NCI-H2107 (cell line): ENCODE results near the gene ZNF436.

Source experiments
- DNase-seq: peaks from one replicate; lab custom pipeline; 2025; lab: John Stamatoyannopoulos, UW

The ZNF436 gene

DNA sequence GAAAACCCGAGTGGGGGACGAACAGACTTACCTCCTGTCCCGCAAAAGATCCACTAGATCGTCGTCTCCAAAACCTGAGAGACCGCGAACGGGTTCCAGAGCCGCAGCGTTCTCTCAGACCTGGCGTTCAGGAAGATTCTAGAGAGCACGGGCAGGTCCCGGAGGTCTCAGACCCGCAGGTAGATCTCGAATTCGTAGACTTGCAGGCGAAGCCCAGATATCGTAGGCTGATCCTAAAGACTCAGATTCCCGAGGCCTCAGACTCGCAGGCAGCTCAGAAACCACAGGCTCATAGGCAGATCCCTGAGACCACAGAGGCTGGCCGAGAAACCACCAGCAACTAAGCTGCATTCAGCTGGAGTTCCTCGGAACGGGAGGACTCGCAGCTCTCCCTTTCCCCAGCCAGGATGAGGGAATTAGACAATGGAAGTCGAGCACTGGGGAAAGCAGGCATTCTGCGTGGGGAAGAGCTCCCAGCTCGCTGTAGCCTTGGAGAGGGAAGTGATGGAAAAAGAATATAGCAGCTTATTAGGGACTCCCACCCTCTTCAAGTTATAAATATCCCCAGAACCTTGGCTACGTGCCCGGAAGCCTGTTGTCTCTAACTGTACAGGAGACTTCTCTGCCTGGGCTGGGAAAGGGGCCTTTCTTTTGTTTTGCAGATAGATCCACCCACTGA, at the start of gene ZNF436:
TSS of gene ZNF436 (minus strand) at position 502 of the 679 bp plus-strand sequence. CDS start 1,831 bp downstream, outside the sequence.
- DNase-seq: peak; percentile 92

DNA sequence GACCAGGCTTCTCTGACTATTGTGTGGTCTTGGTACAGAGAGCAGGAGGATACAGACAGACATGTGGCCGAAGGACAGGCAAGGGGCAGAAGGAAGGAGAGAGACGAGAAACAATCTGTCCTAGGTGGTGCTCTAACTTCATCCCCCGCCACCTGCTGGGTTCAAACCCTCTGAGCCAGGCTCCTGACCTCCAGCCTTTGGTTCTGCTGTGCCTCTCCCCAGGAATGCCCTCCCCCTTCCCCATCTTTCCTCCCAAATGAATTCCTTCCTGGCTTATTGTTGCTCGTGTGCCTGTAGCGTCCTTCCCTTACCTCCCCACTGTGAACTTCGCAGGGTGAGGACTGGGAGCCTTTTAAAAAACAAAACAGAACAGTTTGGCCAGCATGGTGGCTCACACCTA, 49.5 kb upstream of the ZNF436 start:
- no peak for DNase-seq

DNA sequence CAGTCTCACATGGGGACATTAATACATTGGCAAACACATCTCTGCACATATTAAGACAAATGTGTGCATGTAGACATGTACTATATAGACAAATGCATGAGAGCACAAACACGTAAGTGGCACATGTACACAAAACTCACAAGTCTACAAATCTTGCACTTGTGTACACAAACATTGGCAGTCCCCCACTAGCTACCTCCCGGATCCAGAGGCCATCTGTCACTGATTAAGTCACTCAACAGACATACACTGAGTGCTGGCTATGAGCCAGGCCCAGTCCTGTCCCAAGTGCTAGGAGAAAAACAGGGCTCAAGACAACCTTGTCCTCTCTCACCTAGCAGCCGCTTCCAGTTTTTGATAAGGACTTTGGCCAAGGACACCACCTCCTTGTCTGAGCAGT, 47.9 kb upstream of the ZNF436 start:
- no peak for DNase-seq

DNA sequence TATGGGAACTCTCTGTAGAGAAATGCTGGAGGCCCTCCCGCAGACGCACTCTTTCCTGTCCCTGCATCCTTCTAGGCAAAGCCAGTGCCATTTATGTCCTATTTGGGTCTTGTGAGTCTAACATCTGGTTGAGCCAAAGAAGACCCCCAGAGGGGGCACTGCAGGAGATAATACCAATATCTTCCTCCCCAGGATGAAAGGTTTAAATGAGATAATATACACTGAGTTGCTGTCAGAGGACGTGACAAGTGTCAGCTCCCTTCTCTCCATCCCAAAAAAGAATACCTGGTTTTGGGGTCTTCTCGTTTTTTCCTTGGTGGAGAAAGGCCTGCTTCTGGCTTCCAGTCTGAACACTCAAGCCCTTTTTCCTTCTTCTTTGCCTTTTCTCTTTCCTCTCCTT, 47.3 kb upstream of the ZNF436 start:
- no peak for DNase-seq

DNA sequence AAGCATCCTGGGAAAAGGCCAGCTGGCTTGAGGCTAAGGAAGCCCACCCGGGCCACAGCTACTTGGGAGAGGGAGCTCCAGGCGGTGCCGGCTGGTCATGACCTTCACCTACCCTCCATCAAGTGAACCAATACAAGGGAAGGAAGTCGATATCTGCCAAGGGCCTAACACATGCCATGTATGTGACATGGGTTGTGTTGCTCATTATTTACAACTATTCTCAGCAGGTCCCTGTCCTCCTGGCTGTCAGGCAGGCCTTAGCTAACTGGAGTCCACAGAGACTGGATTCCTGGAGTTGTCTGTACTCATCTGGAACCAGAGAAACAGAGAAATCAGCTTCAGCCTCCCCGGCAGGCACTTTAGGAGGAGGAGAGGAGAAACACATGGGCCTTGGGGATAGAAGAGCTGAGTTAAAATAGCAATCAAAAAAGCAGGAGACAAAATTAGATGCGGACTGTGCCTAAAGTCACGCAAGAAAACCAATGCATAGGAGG, 39.2 kb upstream of the ZNF436 start:
- no peak for DNase-seq

DNA sequence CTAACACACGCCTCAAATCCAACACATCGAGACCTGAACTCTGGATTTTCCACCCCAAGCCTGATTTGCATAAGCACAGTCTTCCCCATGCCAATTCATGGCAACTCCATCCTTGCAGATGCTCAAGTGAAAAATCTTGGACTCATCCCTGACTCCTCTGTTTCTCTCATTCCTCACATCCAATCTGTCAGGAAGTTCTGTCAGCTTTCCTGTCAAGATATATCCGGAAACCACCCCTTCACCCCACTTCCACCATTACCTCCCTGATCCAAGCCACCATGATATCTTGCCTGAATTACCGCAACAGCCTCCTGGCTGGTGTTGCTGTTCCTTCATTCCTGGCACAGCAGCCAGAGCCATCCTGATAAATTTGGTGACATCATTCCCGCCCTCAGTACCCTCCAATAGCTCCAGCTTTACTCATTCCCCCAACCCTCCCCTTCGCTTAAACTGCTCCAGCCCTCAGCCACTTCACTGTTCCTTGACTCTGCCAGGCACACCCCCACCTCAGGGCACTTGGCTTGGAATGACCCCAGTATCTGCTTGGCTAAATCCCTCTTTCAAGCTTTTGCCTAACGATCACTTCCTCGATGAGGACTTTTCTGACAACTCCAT, 37.5 kb upstream of the ZNF436 start:
- no peak for DNase-seq

DNA sequence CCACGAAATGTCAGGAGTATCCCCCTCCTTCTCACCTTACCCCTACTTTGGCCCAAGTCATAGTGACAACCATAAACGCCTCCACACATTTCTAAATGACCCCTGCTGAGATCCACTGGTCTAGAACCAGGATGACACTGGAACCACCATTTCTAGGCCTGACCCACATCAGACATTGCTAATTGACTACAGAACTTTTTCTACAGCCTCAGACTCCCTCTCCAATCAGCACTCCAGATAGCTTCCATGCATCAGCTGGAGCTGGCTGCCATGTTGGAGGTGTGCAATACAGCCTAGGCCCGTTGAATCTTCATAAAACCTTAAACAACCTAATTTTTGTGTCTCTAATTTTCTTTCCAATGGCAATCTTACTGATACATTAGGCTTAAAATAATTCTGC, 36.3 kb upstream of the ZNF436 start:
- DNase-seq: no peak

DNA sequence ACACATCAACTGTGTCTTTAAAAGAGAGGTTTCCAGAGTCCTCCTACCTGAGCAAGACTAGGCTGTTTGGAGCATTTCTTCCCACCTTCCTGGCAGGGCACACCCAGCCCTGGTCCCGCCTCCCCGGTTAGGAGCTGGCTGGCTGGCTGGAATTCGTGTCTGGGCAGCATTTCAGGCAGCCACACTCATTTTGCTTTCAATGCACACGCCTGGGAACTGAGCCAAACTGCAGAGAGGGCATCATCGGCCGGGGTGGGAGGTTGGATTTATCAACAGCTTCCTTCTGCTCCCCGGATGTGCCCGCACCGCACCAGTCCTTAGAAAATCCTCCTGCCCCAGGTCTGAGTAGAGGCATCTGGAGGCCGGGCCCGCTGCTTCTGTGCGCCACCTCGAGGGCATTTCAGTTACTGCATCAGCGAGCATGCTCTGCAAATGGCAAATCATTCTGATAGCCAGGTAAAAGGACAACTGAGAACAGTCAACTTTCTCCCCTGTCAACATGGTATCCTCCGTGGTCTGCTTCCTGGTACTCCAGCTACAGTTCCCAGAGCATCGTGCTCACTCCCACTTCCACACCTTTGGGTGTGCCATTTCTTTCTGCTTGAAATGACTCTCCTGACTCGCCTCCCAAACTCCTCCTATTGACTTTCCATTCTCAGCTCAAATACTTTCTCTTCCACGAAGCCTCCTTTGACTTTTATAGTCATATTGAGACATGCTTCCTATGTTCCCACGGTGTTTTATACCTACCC, 34.3 kb upstream of the ZNF436 start:
- DNase-seq: peak; percentile 98

DNA sequence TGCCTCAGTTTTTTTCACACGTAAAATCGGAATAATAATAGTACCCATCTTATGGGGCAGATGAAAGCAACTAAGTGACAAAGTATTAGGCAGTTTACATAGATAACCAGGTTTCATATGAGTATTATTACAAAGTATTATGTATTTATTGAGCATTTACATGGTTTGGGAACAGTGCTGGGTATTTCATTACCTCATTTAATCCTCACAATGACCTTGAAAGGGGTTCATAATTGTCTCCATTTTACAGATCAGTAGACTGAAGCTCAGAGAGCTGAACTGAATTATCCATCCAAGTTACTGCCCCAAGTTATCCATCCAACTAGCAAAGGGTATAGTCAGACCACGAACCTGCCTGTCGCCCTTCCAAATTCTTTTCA, 33.7 kb upstream of the ZNF436 start:
- no peak for DNase-seq

DNA sequence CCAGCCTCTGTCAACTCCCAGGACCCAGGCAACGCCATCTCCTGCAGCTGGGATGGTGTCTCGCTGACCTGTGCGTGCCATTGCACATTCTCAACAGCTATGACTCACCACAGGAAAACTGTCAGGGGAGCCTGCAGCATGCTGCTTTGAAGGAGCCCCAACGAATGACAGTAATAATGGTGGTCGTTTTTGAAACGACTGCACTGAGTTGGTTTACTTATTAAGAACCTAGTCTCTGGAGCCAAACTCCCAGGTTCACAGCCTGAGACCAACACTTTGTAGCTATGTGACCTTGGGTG, 33.4 kb upstream of the ZNF436 start:
- DNase-seq: no peak

DNA sequence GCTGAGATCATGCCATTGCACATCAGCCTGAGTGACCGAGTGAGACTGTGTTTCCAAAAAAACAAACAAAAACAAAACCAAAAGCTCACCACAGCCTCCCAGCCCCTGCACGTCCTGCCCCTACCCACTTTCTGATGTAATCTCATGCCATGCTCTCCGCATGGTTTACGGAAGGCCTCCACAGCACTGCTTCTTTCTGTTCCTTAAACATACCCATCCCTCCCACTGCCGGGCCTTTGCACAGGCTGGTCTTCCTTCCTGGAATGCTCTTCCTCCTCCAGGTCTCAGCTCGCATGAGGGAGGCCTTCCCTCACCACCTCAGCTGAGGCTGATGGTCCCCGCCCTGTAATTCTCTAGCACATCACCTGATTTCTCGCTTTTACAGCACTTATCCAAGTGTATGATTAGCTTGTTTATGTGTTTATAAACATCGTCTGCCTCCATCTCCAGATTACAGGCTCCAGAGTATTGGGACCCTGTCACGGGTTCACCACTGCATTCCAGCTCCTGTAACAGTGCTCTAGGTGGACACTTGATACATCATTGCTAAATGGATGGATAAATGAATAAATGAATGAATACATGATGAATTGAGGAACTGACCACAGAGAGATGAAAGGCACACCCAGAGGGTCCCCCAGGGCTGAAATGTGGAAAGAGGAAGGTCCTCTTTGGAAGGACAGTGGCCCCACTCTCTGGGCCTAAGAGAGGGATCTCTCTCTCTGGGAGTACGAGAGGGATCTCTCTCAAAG, 32.8 kb upstream of the ZNF436 start:
- no peak for DNase-seq

DNA sequence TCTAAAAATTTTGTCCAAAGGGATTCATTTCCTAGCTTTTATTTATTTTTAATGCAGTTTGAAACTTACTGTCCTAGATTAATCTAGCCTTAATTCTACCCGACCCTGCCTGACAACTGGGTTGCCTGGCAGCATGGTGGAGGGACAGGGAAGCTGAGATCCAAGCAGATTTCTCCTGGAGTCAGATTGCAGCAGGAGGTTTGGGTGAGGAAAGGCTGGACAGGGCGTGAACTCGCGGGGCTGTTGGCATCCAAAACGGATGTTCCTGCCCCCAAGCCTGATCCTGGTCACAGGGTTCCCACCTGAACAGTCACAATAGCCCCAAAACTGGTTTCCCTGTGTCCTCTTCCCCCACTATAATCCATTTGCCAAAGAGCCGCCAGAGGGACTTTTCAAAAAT, 31.7 kb upstream of the ZNF436 start:
- DNase-seq: no peak

DNA sequence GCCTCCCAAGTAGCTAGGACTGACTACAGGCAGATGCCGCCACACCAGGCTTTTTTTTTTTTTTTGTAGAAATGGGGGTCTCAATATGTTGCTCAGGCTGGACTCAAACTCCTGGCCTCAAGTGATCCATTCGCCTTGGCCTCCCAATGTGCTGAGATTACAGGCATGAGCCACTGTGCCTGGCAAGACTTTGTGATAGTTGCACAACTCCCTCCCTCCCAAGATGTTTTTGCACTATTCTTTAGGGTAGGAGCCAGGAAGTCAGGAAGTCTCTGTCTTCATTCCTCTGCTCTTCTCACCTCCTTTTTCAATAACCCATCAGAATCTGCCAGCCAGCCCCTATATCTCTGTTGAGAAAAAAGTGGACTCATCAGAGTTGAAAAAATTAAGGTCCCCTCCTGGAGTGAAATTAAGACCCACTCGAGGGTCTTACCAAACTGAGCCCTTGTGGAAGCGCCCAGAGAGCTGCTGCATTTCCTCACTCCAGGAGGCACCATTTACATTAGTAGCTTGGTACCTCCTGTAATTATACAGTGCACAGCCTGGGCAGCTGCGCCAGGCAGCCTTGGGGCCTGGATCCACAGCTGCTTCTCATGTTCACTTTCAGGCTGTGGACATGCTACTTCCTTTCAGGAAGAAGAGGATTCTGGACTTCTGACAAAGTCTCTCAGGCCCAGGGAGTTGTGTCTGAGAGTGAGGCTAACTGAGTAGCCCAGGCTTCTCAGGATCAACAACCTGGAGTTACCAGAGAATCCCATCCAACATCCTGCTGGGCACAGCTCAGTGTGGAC, 30.9 kb upstream of the ZNF436 start:
- DNase-seq: no peak

DNA sequence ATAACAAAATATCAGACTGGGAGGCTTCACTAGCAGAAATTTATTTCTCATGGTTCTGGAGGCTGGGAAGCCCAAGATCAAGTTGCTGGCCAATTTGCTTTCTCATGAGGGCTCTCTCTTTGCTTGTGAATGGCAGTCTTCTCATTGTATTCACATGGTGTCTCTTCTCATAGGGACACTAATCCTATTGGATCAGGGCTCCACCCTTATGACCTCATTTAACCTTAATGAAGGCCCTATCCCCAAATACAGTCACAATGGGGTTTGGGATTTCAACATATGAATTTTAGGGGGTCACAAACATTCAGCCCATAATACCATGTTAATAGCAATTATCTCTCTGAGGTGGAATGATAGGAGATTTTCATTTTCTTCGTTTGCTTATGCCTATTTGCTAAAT, 29.6 kb upstream of the ZNF436 start:
- no peak for DNase-seq

DNA sequence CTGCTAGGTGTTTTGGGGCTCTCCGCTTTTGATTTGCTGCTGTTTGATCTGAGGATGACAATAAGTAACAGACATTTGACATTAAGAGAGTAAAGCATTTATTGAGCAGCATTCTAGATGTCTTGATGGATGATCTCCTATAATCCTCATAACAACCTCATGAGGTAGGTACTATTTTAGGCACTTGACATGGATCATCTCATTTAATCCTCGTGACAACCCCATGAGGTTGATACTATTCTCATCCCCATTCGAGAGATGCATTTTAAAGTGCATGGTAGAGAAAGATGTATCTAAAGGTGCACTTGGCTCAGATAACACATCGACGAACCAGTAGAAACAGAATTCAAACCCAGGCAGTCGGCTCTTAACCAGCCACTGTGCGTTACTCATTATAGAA, 28.3 kb upstream of the ZNF436 start:
- no peak for DNase-seq

DNA sequence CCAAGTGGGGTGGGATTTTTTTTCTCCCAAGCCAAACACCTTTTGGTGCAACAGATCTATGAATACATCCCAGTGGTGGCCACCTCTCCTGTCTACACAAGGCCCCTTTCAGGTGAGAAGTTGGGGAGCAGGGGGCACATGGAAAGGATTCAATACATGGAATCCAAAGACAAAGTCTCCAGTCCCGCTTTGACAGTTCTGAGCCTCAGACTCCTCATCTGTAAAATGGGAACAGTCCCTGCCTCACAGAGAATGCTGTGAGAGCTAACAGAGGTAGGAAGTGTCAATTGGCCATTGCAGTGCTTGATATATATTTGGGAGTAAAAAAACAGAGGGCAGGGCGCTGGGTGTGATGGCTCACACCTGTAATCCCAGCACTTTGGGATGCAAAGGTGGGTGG, 26.7 kb upstream of the ZNF436 start:
- no peak for DNase-seq

DNA sequence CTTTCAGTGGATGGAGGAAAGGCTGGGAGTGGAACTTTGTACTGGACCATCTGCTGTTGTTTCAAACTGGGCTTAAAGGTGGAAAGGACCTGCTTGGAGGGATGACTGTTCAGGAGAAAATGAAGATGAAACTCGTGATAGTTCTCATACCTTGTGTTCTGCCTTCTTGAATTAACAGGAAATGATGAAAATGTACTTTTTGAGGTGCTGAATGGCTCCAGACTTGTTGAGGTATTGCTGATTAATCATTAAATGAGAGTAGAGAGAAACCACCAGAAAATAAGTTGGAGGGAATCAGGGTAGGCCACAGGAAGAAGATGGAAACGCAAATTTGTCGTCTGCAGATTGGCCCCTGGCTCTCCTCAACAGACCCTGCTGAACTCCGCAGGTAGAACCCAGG, 26.2 kb upstream of the ZNF436 start:
- DNase-seq: no peak

DNA sequence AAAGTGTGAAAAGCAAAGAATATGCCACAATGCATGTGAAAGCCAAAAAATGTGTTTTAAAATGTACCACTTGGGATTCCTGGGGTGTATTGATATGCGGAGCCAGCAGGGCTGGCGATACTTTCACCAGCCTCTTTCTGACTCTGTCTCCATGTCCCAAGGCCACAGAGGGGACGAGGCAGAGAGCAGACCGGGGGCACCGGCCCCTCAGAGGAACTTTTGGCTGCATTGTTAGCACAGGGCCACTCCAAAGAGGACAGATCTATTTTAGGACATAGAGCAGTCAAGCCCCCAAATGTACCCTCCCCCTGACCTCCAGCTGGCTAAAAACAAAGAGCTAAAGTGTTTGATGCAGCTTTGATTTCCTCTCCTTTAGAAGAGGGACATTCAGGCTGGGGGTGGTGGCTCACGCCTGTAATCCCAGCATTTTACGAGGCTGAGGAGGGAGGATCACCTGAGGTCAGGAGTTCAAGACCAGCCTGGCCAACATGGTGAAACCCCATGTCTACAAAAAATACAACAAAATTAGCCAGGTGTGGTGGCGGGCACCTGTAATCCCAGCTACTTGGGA, 25.6 kb upstream of the ZNF436 start:
- no peak for DNase-seq

DNA sequence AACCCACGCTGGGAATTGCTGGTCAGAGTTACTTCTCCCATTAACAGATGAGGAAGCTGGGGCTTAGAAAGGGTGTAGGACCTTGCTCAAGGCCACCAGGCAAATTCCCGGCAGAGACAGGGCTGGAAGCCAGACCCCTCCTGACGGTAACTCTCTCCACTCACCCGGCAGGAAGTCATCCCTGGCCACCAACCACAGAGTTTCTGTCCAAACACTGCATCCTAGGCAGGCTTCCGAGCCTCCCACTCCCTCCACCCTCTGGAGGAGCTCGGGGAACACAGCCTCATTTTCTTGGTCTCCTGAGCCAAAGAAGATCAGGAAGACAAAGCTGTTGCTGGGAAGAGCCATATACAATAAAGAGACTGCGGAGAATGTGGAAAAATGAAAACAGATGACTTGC, 25.0 kb upstream of the ZNF436 start:
- DNase-seq: no peak

DNA sequence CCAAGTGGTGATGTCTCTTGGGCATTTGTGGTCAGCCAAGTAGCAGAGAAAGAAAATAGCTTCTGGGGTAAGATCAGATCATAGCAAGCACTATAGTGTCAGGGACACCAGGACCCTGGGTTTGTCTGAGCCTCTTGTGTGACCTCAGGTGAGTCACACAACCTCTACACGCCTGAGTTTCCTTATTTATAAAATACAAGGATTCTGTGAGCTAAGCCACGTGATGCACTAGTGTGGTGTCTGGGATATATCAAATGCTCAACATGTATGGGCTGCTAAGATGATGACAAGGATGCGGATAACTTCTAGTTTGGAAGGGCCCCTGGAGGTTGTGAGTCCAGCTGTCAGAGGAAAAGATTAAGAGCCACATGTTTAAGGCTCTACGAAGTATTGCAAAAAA, 24.5 kb upstream of the ZNF436 start:
- DNase-seq: no peak

DNA sequence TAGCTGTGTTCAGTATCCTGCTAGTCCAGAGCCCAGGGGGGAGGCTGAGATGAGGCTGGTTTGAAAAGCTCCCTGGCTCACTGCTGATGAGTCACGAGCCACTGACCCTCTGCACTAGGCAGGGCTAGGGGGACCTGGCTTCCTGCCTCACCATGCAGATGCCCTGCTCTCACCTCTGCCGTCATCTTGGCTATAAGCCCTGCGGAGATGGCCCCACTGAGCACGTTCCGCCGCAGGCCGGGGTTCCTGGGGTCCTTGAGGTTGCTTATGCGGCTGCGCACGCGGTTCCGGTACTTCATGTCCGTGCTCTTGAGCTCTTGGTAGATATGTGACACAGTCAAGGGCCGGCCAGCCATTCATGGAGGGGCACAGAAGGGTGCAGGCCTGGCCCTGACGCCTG, 24.1 kb upstream of the ZNF436 start:
- no peak for DNase-seq
